HG03039 (cell line): Measurements from ENCODE around the gene MOSMO.

Source experiments
- ATAC-seq: cut with Tn5 transposase; IDR thresholded peaks from one replicate; pipeline ENCODE4 v1.9.1; 2021; ENCODE audit warnings: mild to moderate bottlenecking, moderate library complexity; ENCODE audit not compliant: unreplicated experiment

MOSMO gene

DNA sequence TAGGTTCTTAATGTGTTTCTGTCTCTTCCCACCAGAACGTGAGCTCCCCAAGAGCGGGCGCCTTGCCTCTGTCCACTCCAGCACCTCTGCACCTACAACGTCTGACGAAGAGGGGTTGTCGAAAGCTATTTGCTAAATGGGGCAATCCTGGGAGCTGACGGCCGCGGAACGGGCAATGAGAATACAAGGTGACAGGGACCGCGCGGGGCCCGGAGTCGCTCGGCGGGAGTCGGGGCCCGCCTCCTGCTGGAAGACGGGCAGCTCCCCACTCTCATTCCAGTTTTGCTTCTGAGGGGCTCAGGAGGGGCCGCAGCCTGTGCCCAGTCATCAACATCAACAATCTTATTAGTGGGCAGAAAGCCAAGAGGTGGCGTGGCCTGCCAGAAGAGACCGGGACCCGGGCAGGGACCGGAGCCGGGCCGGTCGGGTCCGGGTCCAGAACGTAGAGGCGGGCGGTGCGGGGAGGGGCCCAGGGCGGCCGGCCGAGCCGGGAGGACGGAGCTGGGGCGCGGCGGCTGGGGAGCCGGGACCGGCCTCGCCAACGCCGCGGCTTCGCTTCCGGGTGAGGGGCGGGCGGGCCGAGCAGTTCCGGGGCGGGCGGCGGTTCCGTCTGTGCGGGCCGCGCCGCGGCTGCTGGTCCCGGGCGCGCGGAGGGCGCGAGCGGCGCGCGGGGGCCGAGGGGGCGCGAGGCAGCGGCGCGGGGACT is at the start of gene MOSMO:
MOSMO (plus strand) TSS at position 603 of the 706 bp plus-strand sequence. CDS start 191 bp downstream, outside the sequence.
- no peak for ATAC-seq

DNA sequence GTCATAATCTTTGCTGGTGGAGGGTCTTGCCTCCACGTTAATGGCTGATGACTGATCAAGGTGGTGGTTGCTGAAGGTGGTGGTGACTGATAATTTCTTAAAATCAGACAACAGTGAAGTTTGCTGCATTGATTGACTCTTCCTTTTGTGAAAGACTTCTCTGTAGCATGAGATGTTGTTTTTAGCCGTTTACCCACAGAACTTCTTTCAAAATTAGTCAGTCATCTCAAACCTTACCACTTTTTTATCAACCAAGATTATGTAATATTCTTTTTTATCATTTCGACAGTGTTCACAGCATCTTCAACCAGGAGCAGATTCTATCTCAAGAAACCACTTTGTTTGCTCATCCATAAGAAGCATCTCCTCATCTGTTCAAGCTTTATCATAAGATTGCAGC is 48.9 kb upstream of the MOSMO start:
- ATAC-seq = no peak

- ATAC-seq = no peak
Observed at GRCh38 chr16:21962475-21962874, 45.4 kb upstream of the MOSMO start.

DNA sequence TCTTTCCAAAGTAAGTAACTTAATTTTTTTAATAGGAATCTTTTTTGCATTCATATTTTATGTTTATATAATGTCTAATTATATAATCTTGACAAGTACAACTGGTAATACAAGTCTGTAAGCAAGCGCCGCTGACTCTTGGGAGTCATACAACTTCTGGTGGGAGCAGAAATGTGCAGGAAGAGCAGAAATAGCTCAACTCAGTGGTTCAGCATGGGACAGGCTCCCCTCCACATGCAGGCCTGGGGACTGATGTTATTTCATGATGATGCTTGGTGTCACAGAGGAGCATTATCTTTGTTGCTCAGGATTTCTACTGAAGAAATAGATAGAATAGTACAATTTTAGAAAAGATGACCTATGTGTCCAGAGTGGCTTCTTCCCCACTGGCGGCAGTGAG is 44.0 kb upstream of the MOSMO start:
- ATAC-seq = no peak

GRCh38 chr16:21964353-21964752 is 43.6 kb upstream of the MOSMO start:
- ATAC-seq = no peak

- no peak for ATAC-seq
Observed at GRCh38 chr16:21971856-21972255, 36.1 kb upstream of the MOSMO start.

DNA sequence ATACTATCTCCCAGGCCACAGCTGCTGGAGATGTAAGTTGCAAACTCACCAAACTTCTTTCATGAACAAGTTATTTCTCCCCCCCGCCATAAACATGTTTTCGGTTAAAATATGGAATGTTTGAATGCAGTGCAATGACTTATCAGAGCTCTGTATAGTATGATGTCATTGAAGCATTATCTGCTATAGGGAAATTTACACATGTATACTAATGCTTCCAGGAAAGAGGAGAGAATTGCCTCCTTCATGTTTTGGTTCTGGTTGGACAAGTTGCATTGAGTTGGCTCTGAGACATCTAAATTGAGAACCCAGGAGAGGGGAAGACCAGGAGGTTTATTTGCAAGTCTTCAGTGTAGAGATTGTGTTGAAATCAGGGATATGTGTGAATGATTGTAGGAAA is 34.0 kb upstream of the MOSMO start:
- no peak for ATAC-seq

DNA sequence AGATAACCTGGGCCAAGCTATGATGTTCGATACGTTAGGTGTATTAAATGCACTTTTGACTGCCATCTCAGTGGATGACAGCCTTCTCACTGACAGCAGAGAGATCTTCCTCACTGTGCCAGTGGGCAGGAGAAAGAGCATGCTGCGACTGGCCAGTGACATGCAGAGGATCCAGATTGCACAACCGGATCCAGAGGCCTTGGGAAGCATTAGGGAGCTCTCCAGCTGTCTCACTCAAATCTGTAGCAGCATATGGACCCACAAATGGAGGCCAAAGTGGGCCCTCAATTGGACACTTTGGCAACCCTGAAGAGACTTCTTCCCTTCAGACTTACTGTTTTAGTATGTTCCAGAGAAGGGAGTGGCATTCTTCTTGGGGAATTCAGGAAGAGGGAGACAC is 27.9 kb upstream of the MOSMO start:
- ATAC-seq = no peak

- ATAC-seq = no peak
Observed at GRCh38 chr16:21982108-21982507, 25.8 kb upstream of the MOSMO start.

GRCh38 chr16:21984062-21984461 is 23.8 kb upstream of the MOSMO start:
- no peak for ATAC-seq

GRCh38 chr16:21985524-21985923 is 22.4 kb upstream of the MOSMO start:
- no peak for ATAC-seq

DNA sequence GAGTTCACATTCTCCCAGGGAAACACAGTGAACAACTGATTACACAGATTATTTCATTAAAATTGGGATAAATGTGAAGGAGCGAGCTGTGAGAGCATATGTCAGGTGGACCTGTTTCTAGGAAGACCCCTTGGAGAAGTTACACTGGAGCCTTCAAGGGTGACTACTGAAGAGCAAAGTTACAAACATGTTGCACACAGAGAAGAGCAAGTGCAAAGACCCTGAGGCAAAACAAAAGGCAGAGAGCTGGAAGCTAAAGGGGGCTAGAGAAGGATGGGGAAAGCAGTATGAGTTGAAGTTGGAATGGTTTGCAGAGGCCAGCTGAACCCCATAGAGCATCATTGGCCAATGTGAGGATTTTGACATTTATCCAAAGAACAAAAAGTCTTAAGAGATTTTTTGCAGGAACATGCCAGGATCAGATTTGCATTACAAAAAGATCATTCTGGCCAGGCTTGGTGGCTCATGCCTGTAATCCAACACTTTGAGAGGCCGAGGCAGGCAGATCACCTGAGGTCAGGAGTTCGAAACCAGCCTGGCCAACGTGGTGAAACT is 21.1 kb upstream of the MOSMO start:
- no peak for ATAC-seq

GRCh38 chr16:21987498-21987897 is 20.4 kb upstream of the MOSMO start:
- no peak for ATAC-seq

- no peak for ATAC-seq
Observed at GRCh38 chr16:21989133-21989532, 18.8 kb upstream of the MOSMO start.

DNA sequence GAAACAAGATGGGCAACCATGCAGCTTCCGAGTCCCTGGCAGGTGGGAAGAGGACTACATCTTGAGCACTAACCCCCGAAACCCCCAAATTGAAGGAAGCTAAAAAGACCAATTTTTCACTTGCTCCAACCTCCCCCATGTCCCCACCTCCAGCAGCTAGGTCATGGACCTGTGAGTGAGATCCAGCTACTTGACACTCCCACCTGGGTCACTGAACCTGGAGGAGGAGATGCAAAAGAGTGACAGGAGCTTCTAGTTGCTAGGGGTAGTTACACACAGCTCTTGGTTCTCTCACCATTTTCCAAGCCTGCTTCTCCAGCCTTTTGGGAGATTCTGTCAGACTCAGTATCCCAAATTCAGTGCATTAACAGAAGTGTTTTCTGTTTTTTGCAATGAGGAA is 18.2 kb upstream of the MOSMO start:
- no peak for ATAC-seq

DNA sequence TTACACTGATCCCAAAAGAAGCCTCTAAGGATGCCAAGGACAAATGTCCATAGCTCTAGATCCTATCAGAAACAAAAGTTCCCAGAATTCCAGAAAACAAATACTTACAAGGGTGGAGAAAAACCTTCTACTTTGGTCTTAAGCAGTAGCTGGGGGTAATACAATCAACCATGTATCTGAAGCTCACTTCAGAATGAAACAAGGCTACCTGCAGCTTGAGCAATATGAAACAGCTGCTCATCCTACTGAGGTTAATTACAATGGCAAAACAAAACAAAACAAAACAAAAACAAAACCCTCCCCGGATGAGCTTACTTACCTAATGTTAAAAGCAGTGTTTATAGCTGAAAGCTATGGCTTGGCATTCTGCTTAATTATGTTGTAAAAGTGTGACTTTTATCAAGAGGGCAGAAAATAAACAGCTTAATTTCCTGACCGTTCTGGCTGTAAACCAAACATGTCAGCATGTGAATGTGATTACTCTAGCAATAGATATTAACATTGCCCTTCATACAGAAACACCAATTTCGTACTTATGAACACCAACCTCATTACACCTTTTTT is 17.4 kb upstream of the MOSMO start:
- ATAC-seq = no peak

DNA sequence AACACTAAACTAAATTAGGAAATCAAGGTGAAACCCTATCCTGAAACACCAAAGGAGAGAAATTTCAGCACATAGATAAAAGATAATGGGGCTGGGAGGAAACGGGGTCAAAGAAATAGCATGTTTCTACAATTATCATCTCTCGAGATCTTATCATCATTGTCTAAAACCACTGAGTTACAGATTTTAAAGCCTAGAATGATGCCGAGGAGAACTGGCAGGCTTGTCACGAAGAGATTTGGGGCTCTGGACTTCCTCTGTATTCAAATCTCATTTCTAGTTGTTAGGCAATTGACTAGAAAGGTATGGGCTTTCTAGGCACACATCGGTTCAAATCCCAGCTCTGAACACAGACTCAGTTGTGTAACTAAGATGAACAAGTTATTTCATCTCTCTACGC is 16.3 kb upstream of the MOSMO start:
- no peak for ATAC-seq

- no peak for ATAC-seq
Observed at GRCh38 chr16:21994856-21995465, 12.9 kb upstream of the MOSMO start.

DNA sequence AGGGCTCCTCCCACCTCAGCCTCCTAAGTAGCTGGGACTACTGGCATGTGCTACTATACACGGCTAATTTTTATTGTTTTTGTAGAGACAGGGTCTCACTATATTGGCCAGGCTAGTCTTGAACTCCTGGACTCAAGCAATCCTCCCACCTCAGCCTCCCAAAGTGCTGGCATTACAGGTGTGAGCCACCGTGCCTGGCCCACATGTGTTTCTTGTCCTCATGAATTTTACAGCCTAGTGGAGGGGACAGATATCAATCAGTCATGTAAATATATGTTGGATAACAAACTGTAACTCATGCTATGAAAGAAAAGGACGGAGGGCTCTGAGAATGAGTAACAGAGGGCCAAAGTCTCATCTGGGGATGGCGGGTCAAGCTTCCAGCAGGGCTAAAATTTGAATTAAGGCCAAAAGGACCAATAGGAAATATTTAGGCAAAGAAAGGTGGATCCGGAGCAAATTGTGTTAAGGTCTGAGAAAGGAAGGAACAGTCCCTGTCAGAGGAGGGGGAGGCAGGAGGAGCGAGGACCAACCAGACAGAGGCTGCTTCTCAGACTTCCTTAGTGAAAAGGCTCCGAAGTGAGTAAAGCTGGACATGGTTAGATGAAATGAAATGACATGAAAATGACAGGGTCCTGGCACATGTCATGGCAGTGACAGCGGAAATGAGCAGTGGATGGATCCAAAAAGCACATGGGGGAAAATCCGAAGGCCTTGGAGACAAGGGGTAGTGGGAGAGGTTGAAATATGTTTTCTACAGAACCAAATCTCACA is 10.8 kb upstream of the MOSMO start:
- ATAC-seq = no peak

GRCh38 chr16:21997697-21998480 is 10.0 kb upstream of the MOSMO start:
- ATAC-seq = no peak

DNA sequence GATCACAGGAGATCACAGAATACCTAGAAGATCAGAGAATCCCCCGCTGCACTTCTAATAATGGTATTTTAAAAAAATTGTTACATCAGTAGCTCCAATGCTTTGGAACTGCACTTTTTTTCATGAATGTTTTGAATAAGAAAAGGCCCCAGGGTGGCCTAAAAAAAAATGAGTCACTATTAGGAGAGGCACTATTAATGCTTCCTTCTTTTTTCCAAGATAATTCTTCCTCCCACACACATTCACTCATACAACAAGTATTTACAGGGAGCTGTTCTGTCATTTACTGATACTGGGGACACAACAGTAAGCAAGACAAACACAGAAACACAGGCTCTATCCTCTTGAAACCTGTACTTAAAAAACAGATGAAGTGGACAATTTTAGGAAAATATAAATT is 6.3 kb upstream of the MOSMO start:
- no peak for ATAC-seq
